NK-92 (cell line): ENCODE measurements around the gene CCDC27.
"Not testable (repeated sequence)": the region's sequence is repeated elsewhere in the genome, so short reads cannot be mapped to it uniquely, and the experiment has no call there.

Source experiments
- DNase-seq: peaks from one replicate; lab custom pipeline; 2025; ENCODE audit not compliant: unreplicated experiment; lab: John Stamatoyannopoulos, UW

CCDC27 gene

DNA sequence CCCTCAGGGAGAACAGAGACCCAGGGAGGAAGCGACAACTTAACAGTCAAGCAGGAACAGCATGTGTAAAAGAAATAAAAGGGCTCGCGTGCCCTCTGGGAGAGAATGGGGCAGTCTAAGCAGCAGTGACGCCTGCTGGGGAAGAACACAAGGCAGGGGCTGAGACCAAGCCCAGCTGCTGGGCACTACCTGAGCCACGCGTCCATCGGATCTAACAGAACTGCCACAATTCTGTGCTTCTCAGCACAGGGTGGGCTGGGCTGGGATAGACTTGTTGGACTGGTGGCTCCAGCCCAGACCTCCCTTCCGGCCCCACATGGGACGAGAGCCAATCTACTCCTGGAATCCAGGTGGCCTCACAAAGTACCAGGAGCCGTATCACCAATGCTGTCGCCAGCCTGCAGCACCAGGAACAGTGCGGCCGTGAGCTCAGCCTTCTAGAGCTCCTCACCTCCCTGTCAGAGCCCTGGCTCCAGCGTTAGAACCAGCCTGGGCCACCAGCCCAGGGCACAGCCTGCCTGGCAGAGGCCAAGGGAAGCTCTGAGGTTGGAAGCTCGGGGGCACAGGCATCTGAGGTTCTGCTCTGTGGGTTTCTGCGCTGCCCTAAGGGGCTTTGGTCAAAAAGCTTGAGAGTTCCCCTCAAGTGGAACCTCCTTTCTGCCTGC, 36.6 kb downstream of the CCDC27 start:
- no peak for DNase-seq

GRCh38 chr1:3789421-3790300, 37.4 kb downstream of the CCDC27 start:
- no peak for DNase-seq

GRCh38 chr1:3790500-3790923, 38.3 kb downstream of the CCDC27 start:
- no peak for DNase-seq

DNA sequence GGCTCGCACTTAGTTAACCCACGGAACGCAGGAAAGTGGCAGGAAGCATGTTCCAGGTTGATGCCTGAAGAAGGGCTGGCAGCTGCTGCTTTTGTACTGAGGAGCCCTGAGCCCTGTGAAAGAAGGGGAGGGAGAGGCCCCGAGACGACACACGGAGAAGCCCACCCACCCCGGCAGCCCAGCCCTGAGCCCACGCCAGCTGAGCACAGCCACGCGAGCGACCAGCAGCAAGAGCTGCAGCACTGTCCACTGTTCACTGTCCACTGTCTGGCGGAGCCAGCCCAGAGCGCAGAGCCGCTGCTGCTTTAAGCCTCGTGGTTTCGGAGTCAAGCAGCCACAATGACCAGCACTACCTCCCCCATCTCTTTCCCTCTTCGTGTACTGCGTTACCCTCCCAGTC, 38.7 kb downstream of the CCDC27 start:
- no peak for DNase-seq

DNA sequence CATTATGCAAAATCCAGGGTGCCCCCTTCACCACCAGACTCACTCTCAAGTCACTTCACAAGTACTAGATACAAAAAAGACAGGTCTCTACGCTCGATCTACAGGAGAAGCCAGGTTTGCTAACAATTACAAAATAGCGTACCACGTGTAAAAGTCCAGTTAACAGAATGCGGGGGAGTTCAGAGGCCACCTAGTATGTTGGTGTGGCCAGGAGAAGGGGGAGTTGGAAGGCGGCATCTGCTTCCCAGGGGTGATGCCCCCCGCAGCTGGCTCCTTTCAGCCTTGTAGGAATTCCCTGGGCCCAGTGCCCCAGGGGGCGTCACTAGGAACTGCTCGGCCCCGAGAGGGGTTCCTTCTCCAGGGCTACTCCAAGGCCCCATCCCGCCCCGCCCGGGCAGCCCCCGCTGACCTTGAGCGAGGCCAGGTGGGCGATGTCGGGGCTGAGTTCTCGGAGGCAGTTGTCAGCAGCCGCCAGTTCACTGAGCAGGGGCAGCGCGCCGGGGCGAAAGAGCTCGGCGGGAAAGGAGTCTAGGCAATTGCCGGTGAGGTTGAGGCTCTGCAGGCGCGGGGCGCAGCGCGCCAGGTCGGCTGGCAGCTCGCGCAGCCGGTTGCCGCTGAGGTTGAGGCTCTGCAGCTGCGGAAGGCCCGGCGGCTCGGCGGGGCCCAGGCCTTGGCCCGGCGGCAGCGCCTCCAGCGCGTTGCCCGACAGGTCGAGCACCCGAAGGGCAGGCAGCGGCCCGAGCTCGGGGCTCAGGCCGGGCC, 43.4 kb downstream of the CCDC27 start:
- DNase-seq: no peak

- DNase-seq: peak; percentile 42
These were observed 44.2 kb downstream of the CCDC27 start, which contains the start of gene LRRC47 for GRCh38 chr1:3796215-3797061. Gene LRRC47 (minus strand): TSS chr1:3796498. CDS start chr1:3796476, 22 bp downstream.

GRCh38 chr1:3799976-3800685, 47.9 kb downstream of the CCDC27 start:
- no peak for DNase-seq

DNA sequence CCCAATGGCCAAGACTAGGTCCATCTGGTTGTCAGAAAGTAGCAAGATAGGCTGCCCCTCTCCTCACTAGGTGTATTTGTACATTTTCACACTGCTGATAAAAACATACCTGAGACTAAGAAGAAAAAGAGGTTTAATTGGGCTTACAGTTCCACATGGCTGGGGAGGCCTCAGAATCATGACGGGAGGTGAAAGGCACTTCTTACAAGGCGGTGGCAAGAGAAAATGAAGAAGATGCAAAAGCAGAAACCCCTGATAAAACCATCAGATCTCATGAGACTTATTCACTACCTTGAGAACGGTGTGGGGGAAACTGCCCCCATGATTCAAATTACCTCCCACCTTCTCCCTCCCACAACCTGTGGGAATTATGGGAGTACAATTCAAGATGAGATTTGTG, 48.5 kb downstream of the CCDC27 start:
- DNase-seq: not testable (repeated sequence)

GRCh38 chr1:3803905-3804626, 51.8 kb downstream of the CCDC27 start:
- DNase-seq: no peak

- DNase-seq: not testable (repeated sequence)
These were observed 52.3 kb downstream of the CCDC27 start for GRCh38 chr1:3804627-3804944.

GRCh38 chr1:3805038-3805437, 52.8 kb downstream of the CCDC27 start:
- DNase-seq: no peak

- no peak for DNase-seq
These were observed 55.5 kb downstream of the CCDC27 start for GRCh38 chr1:3807769-3808168.

GRCh38 chr1:3809680-3810079, 57.4 kb downstream of the CCDC27 start:
- DNase-seq: no peak

- DNase-seq: not testable (repeated sequence)
These were observed 58.0 kb downstream of the CCDC27 start for GRCh38 chr1:3810149-3810761.

DNA sequence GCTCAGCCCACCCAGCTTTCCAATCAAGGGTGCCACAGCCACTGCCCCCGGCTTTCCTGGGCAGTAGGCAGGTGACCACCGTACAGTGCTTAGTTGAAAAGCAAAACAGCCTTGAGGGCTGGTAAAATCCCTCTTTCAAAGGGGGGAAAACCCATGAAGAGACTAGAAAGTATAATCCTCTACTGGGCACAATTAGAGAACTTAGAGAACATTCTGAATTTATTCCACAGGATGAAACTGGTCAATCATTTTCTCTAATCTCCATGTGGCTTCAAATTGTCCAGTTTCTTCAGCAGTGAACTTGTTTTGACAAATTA, 59.3 kb downstream of the CCDC27 start:
- DNase-seq: no peak

- no peak for DNase-seq
These were observed 61.8 kb downstream of the CCDC27 start for GRCh38 chr1:3814065-3814464.

GRCh38 chr1:3814771-3815561, 62.7 kb downstream of the CCDC27 start:
- DNase-seq: no peak

GRCh38 chr1:3816331-3817137, 64.3 kb downstream of the CCDC27 start:
- no peak for DNase-seq
